Memory B cell (primary cell): ENCODE measurements around the gene TLR6.
"Not testable (repeated sequence)": the region's sequence is repeated elsewhere in the genome, so short reads cannot be mapped to it uniquely, and the experiment has no call there.

Experiments
- ATAC-seq: fragments of 150-1000 bp; cut with Tn5 transposase; 2 replicates; pipeline ENCODE4 v1.10.0; 2021; ENCODE audit warnings: low read depth, mild to moderate bottlenecking, moderate library complexity
- DNase-seq, 2 donors: peaks; one replicate each; pipeline ENCODE4 v3.0.0; 2022; ENCODE audit warnings: low spot score in 2 of 2
- H3K27ac Mint-ChIP-seq: one replicate; pipeline ENCODE4 v1.8.0; 2022; ENCODE audit warnings: mild to moderate bottlenecking, moderate library complexity, mixed read lengths
- H3K27me3 Mint-ChIP-seq: one replicate; pipeline ENCODE4 v1.8.0; 2022; ENCODE audit warnings: mixed read lengths
- H3K36me3 Mint-ChIP-seq: one replicate; pipeline ENCODE4 v1.8.0; 2022; ENCODE audit warnings: mild to moderate bottlenecking, mixed read lengths
- H3K4me1 Mint-ChIP-seq: one replicate; pipeline ENCODE4 v1.8.0; 2022; ENCODE audit warnings: mixed read lengths
- H3K4me3 Mint-ChIP-seq: one replicate; pipeline ENCODE4 v1.8.0; 2022; ENCODE audit warnings: mild to moderate bottlenecking, moderate library complexity, mixed read lengths
- H3K9me3 Mint-ChIP-seq: one replicate; pipeline ENCODE4 v1.8.0; 2022; ENCODE audit warnings: mixed read lengths

The TLR6 gene

GRCh38 chr4:38780833-38781484, 75.7 kb downstream of the TLR6 start:
- peaks cover 33% of the 10 kb centered on the region for H3K4me1 Mint-ChIP-seq
- H3K27me3 Mint-ChIP-seq, result no peaks in the 10 kb centered on the region
- H3K4me3 Mint-ChIP-seq, result peak overlapping the region; percentile 91
- peaks cover 32% of the 10 kb centered on the region for H3K36me3 Mint-ChIP-seq
- ATAC-seq (peak; percentile 11), DNase-seq (no peak)
- peaks cover 7% of the 10 kb centered on the region for H3K9me3 Mint-ChIP-seq
- H3K27ac Mint-ChIP-seq, result peak overlapping the region; percentile 85

DNA sequence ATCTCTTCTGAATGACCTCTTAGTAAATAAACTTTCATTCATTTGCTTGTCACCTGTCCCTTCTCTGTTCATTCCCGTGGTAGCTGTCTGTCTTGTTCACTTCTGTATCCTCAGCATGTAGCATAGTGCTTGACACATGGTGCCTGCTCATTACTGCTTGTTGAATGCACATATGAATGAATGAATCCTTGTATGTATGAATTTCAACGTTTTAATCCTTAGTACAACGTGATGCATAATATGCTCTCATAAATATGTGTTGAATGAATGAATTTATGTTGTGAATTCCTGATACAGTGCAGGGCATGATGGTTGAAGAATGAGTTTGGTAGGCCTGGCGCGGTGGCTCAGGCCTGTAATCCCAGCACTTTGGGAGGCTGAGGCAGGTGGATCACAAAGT, 76.8 kb downstream of the TLR6 start:
- H3K36me3 Mint-ChIP-seq, result peaks cover 40% of the 10 kb centered on the region
- peaks cover 30% of the 10 kb centered on the region for H3K4me1 Mint-ChIP-seq
- peaks cover 5% of the 10 kb centered on the region for H3K9me3 Mint-ChIP-seq
- H3K4me3 Mint-ChIP-seq, result peak overlapping the region; percentile 91
- DNase-seq (no peak), ATAC-seq (no peak)
- peak overlapping the region; percentile 85 for H3K27ac Mint-ChIP-seq
- H3K27me3 Mint-ChIP-seq, result no peaks in the 10 kb centered on the region

DNA sequence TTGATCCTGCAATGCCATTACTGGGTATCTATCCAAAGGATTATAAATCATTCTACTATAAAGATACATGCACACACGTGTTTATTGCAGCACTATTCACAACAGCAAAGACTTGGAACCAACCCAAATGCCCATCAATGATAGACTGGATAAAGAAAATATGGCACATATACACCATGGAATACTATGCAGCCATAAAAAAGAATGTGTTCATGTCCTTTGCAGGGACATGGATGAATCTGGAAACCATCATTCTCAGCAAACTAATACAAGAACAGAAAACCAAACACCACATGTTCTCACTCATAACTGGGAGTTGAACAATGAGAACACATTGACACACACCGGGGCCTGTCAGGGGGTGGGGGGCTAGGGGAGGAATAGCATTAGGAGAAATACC, 78.7 kb downstream of the TLR6 start:
- H3K36me3 Mint-ChIP-seq, result peaks cover 55% of the 10 kb centered on the region
- DNase-seq, result not testable (repeated sequence)

DNA sequence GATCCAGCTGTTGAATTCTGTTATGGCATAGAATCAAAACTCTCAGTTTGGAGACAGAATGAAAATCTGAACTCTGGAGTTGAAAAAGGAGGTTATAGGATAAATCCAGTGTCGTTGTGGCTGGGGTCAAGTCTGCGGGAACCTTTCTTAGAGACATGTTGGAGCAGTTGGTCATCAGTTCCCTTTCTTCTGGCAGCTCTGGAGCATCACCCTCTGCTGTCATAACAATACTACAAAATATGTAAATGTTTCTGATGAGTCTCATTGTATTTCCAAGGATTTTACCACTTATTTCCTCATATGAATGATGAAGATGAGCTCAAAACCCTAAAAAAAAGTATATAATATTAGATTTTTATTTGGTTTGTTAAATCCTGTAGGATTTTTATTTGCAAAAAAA, 81.3 kb downstream of the TLR6 start:
- peaks cover 39% of the 10 kb centered on the region for H3K4me1 Mint-ChIP-seq

More for the DNA sequence above, 78.7 kb downstream of the TLR6 start:
- H3K4me1 Mint-ChIP-seq, result peaks cover 36% of the 10 kb centered on the region
- not testable (repeated sequence) for H3K9me3 Mint-ChIP-seq, H3K27me3 Mint-ChIP-seq, ATAC-seq
- H3K27ac Mint-ChIP-seq, result peak overlapping the region; percentile 62
- peak overlapping the region; percentile 47 for H3K4me3 Mint-ChIP-seq

DNA sequence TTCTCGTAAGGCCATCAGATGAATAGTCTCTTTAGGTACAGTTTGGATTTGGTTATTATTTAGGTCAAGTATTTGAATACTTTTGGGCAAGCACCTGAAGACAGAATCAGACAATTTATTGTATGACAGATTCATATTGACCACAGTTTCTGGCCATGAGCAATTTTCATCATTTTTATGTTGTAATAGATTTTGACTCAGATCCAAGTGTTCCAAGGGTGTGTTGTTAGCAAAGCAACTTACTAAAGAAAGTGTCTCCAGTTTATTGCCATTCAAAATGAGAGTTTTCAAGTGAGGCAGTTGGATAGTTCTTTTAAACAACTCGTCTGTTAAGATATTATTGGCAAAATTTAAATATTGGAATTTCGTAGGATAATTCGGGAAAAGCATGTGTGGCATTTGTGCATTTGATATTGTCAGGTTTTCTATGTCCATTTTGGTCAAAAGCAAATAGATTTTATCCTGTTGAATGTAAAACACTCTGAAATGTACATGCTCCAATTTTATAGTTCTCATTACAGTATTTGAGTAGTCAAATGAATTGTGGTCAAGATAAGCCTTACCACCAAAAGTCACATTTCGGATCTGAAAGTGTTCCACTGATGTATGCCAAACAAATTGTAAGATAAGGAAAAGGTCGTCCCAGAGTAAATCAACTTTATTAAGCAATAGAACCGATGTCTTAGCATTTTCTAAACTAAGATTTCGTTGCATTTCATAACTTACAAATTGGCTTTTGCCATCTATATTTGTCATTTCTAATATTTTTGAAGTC, 82.2 kb downstream of the TLR6 start:
- no peak for ATAC-seq
- DNase-seq, result no peak
- H3K4me3 Mint-ChIP-seq, result no peak overlapping the region

More for the DNA sequence above, 81.3 kb downstream of the TLR6 start:
- H3K4me3 Mint-ChIP-seq, result no peak overlapping the region
- H3K9me3 Mint-ChIP-seq, result peaks cover 6% of the 10 kb centered on the region
- no peaks in the 10 kb centered on the region for H3K27me3 Mint-ChIP-seq
- DNase-seq, result no peak
- ATAC-seq, result no peak
- H3K27ac Mint-ChIP-seq, result peak overlapping the region; percentile 31
- peaks cover 57% of the 10 kb centered on the region for H3K36me3 Mint-ChIP-seq

More for the DNA sequence above, 82.2 kb downstream of the TLR6 start:
- Mint-ChIP-seq H3K4me1 (peaks cover 40% of the 10 kb centered on the region), H3K27ac (peak overlapping the region; percentile 68), H3K36me3 (peaks cover 53% of the 10 kb centered on the region), H3K9me3 (peaks cover 6% of the 10 kb centered on the region), H3K27me3 (no peaks in the 10 kb centered on the region)
